HL-60 (cell line): ENCODE measurements around the gene FAIM.

Experiments used
- GABPA ChIP-seq: IDR thresholded peaks from 2 replicates; pipeline ENCODE4 v1.6.1; 2012; ENCODE audit warnings: low read depth
- POLR2AphosphoS5 ChIP-seq: IDR thresholded peaks from 2 replicates; pipeline ENCODE4 v1.6.1; 2012; ENCODE audit warnings: low read depth
- TF ChIP-seq, protein P1 (sequence below): IDR thresholded peaks from one replicate; pipeline ENCODE4 v1.5.1; 2011; ENCODE audit warnings: low read length, control low read depth, inconsistent platforms; ENCODE audit not compliant: insufficient read depth
- TF ChIP-seq, protein P2 (sequence below): IDR thresholded peaks from 2 replicates; pipeline ENCODE4 v1.6.1; 2012; ENCODE audit warnings: low read depth; ENCODE audit not compliant: insufficient replicate concordance

DNA sequence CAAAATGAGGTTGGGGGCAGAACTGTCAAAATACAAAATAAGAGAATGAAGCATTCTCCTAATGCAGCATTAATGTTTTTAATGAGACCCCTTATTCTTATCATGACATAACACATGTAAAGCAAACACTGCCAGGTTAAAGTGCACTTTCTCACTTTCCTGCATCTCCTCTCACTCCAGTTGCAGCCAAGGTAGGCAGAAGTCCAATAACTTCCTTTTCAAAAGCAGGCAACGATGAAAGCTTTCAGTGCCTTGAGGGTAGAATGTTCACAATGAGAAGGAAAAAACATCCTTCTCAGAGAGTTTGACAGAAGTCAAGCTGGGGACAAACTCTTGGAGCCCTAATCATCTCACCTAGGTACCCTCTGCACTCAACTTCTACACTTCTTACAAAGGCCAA lies 59.5 kb downstream of the FAIM start:
- TF ChIP-seq, protein P1, sequence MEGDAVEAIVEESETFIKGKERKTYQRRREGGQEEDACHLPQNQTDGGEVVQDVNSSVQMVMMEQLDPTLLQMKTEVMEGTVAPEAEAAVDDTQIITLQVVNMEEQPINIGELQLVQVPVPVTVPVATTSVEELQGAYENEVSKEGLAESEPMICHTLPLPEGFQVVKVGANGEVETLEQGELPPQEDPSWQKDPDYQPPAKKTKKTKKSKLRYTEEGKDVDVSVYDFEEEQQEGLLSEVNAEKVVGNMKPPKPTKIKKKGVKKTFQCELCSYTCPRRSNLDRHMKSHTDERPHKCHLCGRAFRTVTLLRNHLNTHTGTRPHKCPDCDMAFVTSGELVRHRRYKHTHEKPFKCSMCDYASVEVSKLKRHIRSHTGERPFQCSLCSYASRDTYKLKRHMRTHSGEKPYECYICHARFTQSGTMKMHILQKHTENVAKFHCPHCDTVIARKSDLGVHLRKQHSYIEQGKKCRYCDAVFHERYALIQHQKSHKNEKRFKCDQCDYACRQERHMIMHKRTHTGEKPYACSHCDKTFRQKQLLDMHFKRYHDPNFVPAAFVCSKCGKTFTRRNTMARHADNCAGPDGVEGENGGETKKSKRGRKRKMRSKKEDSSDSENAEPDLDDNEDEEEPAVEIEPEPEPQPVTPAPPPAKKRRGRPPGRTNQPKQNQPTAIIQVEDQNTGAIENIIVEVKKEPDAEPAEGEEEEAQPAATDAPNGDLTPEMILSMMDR: no peak
- TF ChIP-seq, protein P2, sequence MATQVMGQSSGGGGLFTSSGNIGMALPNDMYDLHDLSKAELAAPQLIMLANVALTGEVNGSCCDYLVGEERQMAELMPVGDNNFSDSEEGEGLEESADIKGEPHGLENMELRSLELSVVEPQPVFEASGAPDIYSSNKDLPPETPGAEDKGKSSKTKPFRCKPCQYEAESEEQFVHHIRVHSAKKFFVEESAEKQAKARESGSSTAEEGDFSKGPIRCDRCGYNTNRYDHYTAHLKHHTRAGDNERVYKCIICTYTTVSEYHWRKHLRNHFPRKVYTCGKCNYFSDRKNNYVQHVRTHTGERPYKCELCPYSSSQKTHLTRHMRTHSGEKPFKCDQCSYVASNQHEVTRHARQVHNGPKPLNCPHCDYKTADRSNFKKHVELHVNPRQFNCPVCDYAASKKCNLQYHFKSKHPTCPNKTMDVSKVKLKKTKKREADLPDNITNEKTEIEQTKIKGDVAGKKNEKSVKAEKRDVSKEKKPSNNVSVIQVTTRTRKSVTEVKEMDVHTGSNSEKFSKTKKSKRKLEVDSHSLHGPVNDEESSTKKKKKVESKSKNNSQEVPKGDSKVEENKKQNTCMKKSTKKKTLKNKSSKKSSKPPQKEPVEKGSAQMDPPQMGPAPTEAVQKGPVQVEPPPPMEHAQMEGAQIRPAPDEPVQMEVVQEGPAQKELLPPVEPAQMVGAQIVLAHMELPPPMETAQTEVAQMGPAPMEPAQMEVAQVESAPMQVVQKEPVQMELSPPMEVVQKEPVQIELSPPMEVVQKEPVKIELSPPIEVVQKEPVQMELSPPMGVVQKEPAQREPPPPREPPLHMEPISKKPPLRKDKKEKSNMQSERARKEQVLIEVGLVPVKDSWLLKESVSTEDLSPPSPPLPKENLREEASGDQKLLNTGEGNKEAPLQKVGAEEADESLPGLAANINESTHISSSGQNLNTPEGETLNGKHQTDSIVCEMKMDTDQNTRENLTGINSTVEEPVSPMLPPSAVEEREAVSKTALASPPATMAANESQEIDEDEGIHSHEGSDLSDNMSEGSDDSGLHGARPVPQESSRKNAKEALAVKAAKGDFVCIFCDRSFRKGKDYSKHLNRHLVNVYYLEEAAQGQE: no peak
- no peak for TF ChIP-seq POLR2AphosphoS5
- no peak for TF ChIP-seq GABPA
